Measurements from ENCODE around the gene EEPD1.

EEPD1 gene

DNA sequence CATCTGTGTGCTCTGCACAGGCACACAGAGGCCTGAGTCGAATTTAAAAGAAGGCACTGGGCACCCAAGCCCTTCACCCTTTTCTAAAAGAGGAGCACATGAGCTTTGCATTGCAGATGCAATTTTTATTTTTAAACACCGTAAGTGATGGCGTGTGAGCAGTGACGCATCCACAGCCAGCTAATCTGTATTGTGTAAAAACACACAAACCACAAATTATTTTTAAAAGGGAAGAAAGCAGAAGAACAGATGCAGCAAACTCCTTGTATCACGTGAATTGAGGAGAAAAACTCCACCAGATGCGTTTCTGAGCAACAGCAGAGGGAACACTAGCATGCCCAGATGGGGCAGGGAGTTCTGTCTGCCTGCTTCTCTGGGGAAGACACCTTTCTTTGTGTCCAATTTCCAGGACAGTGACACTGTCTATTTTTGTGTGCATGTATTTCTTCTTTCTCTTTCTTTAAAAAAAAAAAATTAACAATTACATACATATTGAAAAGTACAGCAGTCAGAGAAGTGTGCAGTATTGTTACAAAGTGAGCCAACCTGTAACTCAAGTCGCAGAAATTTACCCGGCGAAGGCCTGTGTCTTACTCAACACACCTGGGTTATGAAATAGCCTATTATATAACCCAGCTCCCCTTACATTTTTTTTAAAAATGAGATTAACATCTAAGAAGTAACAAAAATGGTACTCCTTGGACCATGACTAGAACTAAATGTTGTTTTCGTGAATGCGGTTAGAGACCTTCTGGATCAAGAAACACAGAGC, 39.2 kb downstream of the EEPD1 start:
- DNase-seq = no peak

GRCh38 chr7:36192877-36193276, 39.8 kb downstream of the EEPD1 start:
- DNase-seq = no peak

DNA sequence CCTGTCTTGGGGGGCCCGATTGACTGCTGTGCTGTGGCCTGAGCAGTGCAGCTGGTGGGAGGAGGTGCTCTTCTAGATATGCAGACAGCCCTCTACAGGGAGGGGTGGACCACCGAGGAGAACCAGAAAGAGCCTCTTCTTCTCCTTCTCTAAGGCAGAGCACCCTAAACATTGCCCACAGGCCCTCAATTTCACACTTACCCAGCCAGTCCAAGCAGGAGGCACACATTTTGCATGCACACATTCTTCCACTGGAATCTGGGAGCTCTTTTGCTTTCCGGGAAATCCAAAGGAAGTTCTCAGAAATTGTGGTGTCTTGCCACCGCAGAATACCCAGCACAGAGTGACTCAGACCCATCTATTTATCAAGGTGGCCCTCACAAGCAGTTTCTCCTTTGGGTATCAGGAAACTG, 45.8 kb downstream of the EEPD1 start:
- DNase-seq = no peak

GRCh38 chr7:36199329-36199728, 46.3 kb downstream of the EEPD1 start:
- no peak for DNase-seq

DNA sequence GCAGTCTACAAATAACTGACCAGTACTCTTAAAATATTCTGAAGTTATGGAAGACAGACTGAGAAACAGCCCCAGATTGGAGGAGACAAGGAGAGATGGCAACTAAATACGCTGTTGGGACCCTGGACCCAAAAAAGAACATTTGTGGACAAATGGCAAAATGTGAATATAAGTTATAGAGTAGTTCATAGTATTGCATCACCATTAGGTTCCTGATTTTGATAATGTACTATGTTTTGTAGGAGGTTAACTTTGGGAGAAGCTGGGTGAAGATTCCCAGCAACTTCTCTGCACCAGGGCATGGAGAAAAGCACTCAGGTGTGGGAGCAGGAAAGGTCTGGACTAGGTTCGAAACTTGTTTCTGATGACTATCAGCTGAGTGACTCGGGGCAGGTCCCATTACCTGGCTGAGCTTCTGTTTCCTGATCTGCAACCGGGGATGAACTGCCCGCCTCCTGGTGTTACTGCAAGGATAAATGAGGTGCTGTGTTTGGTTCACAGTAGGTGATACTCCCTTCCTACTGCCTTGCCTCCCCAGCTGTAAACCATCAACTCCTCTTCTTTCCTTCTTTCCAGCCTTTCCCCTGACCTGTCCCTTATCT, 48.2 kb downstream of the EEPD1 start:
- DNase-seq = no peak

GRCh38 chr7:36202398-36202797, 49.3 kb downstream of the EEPD1 start:
- no peak for DNase-seq

GRCh38 chr7:36203071-36203790, 50.2 kb downstream of the EEPD1 start:
- no peak for DNase-seq

GRCh38 chr7:36204044-36204663, 51.1 kb downstream of the EEPD1 start:
- no peak for DNase-seq

DNA sequence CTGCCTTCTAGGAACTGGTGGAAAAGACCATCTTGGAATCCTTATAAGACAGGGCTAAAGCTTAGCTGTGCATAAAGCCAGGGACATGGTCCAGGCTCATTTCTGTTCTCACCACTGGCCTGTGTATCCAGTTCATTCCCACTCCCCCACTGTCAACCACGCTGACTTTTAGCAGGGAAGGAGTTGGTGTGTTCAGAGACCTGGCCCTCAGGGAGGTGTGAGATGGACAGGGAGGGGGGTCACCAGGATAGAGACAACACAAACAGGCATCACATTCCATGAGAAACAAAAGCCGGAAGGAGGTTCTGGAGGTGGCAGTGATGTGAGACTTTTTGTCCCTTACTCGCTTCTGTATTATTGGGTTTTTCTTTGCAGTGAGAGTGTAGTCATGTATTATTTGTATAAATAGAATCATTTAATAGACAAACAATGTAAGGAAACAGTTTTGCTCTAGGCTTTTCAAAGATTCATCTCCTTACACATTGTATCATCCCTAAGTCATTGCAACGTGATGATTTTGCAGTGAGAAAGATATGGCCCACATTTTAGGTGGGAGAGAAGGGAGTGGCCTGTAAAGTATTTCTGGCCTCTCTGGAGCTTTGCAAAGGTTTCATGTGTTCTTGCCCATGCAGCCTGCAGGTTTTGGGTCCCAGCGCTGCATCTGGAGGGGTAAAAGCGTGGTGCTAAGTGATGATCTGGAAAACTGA, 52.0 kb downstream of the EEPD1 start:
- DNase-seq = no peak

DNA sequence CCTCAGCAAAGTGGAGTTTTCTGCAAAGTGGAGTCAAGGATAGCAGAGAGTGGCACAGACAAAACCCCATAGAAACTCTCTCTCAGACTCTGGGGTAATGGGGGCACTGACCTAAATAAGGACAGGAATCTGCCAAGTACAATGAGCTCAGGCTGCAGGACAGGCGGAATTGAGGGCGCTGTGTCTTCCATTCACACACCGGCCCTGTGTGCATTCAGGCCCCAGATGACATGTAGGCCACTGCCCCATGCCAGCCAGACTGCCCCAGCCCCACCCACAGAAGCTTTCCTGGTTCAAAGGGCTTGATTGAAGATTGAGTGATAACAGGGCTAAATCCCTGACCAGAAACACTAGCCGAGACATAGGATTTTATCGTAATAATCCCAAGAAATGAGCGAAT, 52.7 kb downstream of the EEPD1 start:
- DNase-seq = no peak

- peak; percentile 39 for DNase-seq
Observed at GRCh38 chr7:36207451-36208291, 54.6 kb downstream of the EEPD1 start.

DNA sequence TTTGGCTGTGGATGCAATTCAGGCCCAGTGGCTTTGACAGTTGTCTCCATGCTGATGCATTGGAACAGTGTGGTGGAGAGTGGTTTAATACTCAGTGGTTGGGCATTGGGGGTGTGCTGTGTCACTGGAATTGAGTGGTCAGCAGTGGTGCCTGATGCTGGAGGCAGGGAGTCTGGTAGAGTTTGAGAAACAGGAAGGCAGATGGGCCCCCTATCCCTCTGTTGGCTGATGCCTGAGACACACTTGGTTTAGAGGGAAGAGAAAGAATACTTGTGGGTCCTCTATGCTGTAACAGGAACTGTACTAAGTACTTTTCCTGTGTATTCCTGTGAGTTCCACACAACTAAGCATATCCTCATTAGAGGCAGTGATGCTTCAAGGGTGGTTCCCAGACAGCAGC, 55.4 kb downstream of the EEPD1 start:
- DNase-seq = no peak

DNA sequence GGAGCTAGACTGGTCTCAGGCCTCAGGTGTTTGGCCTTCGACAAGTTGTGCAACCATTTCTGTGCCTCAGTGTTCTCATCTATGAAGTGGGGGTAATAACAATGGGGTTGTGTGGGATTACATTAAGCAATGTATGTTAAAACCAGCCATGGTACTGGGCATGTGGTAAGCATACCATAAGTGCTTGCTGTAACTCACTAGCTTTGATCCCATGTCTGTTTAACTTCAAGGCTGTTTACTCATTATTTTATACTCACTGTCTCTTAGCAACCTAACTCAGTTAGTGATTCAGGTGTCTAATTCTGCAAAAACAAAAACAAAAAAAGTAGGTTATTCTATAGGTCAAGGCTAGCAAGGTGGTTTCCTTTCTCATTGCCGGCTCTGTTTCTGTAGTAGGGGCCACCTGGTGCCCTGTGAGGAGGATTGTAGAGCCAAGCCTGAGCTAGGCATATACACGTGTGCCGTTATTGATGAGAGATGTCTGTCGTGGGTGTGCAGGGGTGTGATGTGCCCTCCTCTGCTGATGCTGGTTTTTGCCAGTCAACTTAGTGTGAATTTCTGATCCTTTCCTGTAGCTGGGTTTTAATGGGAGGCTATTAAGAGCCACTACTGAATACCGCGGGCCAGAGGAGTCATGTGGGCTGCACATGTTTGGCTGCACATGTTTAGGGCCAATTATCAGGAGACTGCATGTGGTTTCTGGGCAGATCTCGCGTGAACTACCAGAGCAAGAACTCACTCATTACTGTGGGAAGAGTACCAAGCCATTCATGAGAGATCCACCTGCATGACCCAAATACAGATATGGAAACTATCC, 56.2 kb downstream of the EEPD1 start:
- peak; percentile 22 for DNase-seq

DNA sequence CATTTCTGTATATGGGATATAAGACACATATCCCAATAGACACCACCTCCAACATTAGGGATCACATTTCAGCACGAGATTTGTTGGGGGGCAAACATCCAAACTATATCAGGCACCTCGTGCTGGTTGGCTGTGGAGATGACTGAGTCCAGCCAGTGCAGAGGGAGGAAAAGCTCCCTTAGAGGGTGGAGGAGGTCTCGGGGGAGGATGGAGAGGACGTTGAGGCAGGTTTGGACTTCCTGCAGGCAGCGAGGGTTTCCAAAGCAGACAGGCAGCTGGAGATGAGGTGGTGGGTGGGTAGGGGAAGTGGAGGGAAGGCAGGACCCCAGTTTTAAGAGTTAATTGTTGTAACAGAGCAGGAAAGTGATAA, 56.7 kb downstream of the EEPD1 start:
- DNase-seq = no peak

DNA sequence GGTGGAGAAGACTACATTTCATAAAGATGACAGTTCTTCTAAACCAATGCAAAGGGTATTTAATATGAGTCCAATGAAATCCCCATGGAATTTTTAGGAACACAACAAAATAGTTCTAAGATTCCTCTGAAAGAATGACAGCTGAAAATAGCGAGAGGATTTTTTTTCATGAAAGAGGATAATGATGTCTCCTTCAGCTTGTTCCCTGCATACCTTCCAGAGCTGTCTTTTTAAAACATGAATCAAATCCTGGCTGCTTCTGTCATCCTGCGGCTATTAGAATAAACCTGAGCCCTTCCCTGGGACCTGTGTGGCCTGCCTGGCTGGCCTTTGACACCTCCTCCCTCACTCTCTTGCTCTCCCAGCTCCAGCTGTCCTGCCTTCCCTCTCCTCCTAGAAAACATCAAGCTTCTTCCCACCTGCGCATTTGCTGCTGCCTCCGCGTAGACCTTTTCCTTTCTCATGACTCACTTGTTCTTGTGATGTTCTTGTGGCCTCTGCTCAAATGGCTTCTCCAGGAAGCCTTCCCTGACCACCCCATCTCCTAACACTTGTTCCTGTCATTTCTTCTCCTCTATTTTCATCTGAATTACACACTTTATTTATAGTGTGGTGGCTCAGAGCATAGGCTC, 57.4 kb downstream of the EEPD1 start:
- no peak for DNase-seq

DNA sequence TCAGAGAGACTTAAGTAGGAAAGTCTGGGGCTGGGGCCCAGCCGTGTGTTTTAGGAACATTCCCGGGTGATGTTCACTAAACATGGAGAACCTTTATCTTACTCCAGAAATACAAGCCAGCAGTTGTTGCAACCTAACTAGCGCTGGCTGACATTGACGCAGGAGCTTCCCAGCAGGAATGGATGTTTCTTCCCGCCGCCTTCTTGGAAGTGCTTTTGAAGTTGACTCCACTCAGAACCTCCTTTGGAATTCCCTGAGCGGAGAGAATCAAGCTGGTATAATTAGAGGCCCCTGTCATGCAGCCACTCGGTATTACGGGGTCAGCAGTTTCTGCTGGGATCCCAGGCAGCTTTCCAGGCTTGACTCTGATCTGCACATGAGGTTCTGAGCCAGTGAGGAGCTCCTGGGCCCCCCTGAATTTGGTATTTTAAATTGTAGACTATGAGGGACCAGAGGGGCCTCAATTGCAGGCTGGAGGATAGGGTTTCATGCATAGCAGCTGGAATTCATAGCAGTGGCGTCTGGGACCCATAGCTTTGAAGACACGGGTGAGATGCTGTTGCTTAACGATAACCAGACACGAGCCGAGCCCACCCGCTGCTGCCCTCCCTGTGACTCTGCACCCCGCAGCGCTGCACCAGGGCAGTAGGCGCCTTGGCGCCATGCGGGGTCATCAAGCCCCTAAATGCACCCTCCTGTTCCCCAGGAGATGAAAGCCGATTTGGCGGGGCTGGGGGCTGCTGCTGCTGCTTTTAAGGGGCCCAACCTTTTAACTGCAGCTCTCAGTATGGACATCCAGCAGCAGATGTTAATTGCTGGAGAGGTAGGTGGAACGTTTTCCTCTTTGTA, 61.8 kb downstream of the EEPD1 start:
- DNase-seq = no peak

DNA sequence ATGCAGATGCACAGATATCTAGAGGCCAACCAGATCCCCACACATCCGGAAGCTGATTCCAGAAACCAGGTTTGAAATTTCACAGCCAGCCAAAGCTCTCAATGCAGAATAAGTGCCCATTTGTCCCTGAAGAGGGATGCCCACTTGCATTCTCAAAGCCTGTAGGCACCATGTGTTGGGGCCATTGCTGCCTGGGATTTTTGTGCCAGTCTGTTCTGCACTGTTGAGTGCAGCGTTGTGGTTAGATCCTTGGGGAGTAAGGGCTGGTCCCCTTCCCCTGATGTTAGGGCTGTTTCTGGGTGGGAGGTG, 62.4 kb downstream of the EEPD1 start:
- no peak for DNase-seq

DNA sequence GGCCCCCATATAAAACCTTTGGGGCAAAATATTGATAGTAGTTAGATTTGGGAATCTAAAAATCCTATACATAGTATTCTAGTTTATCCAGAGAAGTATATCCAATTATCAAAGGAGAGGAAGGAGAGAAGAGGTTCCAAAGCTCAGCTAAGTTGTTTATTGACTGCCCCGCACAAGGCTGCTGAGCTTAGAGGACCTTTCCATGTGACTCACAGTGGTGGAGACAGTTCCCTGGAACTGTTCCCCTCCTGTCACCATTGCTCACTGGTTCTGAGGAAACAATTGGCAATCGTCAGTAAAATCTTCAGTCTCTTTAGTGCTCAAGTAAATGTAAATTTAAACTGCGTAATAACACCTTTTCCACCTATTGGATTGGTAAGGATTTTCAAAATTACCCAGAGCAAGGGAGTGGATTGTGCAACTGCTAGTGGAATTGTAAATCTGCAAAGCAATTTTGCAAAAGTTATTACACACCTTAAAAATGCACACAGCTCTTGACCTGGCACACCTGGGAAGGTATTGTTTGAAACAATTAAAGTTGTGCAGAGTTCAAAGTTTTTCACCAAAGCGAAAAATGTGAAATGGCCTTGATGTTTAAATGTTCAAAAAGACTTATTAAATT, 63.1 kb downstream of the EEPD1 start:
- no peak for DNase-seq

DNA sequence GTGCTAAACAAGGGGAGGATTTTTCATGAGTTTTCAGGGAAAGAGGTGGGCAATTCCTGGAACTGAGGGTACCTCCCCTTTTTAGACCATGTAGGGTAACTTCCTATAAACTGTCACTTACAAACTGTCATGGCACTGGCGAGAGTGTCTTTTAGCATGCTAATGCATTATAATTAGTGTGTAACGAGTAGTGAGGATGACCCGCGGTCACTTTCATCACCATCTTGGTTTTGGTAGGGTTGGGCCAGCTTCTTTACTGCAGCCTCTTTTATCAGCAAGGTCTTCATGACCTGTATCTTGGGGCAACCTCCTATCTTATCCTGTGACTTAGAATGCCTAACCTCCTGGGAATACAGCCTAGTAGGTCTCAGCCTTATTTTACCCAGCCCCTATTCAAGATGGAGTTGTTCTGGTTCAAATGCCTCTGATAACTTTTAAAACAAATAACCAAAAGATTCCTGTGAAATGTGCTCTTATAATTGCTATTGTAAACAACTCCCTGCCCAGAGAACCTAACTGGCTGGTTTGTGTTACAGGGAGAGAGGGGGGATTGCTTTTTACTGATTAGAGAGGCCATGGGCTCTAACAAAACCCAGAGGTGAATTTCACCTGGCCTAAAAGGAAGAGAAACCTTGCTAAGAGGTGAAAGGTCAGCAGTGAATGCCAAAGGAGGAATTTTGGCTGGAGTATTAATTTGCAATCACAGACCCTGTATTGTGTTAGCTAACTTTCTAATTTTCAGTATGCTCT, 64.3 kb downstream of the EEPD1 start:
- no peak for DNase-seq

All from activated T-cell treated with anti-CD3 and anti-CD28 coated beads, Interleukin-2, amount 50 U/mL, for 1 hour (primary cell).